Renal cortex interstitium (tissue), 15 donors: ENCODE measurements around the gene MX1. TPM values are rescaled to one million over a fixed set of nuclear protein-coding genes. Genes with fewer than 3 reads are reported as not detected.
A peak's percentile ranks its signal among the peaks of the same experiment; 100 is the strongest.

Source experiments
- DNase-seq, 11 donors: peaks; one replicate each; pipeline ENCODE4 v3.0.0-alpha.2; 2013; ENCODE audit warnings: low read depth in 9 of 11, low spot score in 4 of 11; ENCODE audit errors: extremely low read depth in 1 of 11
- long read RNA-seq, 16 experiments: transcript quantifications; one replicate each; lab custom pipeline, GENCODE V29; 2026
- polyA plus RNA-seq, 3 donors: library from polyadenylated mRNA; unstranded; fragments of 120-200 nt; gene quantifications; one replicate each; pipeline ENCODE4 v1.2.1, GENCODE V29; 2013; ENCODE audit not compliant: insufficient read length in 3 of 3

The MX1 gene, protein sequence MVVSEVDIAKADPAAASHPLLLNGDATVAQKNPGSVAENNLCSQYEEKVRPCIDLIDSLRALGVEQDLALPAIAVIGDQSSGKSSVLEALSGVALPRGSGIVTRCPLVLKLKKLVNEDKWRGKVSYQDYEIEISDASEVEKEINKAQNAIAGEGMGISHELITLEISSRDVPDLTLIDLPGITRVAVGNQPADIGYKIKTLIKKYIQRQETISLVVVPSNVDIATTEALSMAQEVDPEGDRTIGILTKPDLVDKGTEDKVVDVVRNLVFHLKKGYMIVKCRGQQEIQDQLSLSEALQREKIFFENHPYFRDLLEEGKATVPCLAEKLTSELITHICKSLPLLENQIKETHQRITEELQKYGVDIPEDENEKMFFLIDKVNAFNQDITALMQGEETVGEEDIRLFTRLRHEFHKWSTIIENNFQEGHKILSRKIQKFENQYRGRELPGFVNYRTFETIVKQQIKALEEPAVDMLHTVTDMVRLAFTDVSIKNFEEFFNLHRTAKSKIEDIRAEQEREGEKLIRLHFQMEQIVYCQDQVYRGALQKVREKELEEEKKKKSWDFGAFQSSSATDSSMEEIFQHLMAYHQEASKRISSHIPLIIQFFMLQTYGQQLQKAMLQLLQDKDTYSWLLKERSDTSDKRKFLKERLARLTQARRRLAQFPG
- polyA plus RNA-seq, result 10 to 100 TPM in 1 of 3 donors, 1 to 10 TPM in 2; 7.7 to 18.3 (median 7.9) TPM
- long read RNA-seq, donor 1, partial matches to known transcripts, result 0 of 1 reads
- long read RNA-seq, donor 1, other reads (novel, unspliced or antisense), result 0 of 1 reads
- long read RNA-seq, donor 2, result 0 reads
- long read RNA-seq, donor 3, result 0 reads
- long read RNA-seq, donor 4, result 0 reads
- long read RNA-seq, donor 5, partial matches to known transcripts, result 0 of 1 reads
- long read RNA-seq, donor 5, other reads (novel, unspliced or antisense), result 0 of 1 reads
- long read RNA-seq, donor 6, result 0 reads
- long read RNA-seq, donor 7, result 0 reads
- long read RNA-seq, donor 8, result 0 reads
- long read RNA-seq, donor 9, result 0 reads
- long read RNA-seq, donor 10, result 0 reads
- long read RNA-seq, donor 11, partial matches to known transcripts, result 0 of 1 reads
- long read RNA-seq, donor 11, other reads (novel, unspliced or antisense), result 0 of 1 reads
- long read RNA-seq, donor 12, partial matches to known transcripts, result 0 of 1 reads
- long read RNA-seq, donor 12, other reads (novel, unspliced or antisense), result 0 of 1 reads
- long read RNA-seq, donor 13, partial matches to known transcripts, result 0 of 1 reads
- long read RNA-seq, donor 13, other reads (novel, unspliced or antisense), result 0 of 1 reads
- long read RNA-seq, donor 14, result 0 reads
- long read RNA-seq, donor 15, result 0 reads
- long read RNA-seq, donor 16, partial matches to known transcripts, result 0 of 3 reads
- long read RNA-seq, donor 16, other reads (novel, unspliced or antisense), result 0 of 3 reads

- peak in 7 of 11 donors; percentile 20 to 49 (median 35) for DNase-seq
Measured at GRCh38 chr21:41425954-41426675, at the start of gene MX1. TSS of gene MX1 (plus strand) at chr21:41426239. CDS start at chr21:41432071, 5,832 bp downstream.

DNA sequence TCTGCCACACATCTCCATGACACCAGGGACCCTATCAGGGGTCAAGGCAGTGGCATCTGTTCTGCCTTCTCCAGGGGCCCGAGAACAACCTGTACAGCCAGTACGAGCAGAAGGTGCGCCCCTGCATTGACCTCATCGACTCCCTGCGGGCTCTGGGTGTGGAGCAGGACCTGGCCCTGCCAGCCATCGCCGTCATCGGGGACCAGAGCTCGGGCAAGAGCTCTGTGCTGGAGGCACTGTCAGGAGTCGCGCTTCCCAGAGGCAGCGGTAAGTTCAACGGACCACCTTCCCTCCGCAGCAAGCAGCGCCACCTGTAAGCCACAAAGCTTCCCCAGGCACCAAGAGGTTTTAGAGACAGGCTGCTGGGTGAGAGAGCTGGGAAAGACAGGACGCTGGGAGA is 48.3 kb upstream of the MX1 start:
- DNase-seq, result no peak

DNA sequence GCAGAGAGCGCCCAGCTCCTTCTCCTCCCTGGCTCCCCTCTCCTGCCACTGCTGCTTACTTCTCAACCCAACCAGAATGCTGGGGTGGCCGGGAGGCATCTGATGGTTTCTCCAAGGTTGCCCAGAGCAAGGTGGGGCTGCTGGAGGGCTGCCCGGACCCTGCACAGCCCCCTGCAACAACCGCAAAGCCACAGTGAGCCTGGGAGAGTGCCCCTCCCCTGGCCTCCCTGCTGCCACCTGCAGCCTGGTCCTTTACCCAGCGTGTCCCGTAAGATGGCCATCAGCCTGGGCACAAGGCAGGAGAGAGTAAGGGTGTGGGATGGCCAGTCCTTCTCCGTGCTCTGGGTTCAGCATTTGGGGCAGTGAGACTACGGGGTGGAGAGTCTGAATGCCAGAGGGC is 47.2 kb upstream of the MX1 start:
- no peak for DNase-seq

DNA sequence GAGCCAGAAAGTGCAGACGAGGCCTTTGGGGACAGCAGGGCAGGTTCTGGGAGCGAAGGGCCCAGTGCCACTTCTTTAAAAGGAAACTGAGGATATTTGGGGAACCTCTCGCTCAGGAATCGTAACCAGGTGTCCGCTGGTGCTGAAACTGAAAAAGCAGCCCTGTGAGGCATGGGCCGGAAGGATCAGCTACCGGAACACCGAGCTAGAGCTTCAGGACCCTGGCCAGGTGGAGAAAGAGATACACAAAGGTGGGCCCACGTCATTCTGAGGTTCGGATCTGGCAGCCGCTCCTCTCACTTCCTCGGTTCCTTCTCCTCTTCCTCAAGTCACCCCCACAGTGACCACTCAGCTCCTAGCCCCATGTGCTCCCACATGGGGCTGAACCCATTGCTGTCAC is 46.1 kb upstream of the MX1 start:
- DNase-seq, result no peak

GRCh38 chr21:41381731-41382130 is 44.3 kb upstream of the MX1 start:
- no peak for DNase-seq

DNA sequence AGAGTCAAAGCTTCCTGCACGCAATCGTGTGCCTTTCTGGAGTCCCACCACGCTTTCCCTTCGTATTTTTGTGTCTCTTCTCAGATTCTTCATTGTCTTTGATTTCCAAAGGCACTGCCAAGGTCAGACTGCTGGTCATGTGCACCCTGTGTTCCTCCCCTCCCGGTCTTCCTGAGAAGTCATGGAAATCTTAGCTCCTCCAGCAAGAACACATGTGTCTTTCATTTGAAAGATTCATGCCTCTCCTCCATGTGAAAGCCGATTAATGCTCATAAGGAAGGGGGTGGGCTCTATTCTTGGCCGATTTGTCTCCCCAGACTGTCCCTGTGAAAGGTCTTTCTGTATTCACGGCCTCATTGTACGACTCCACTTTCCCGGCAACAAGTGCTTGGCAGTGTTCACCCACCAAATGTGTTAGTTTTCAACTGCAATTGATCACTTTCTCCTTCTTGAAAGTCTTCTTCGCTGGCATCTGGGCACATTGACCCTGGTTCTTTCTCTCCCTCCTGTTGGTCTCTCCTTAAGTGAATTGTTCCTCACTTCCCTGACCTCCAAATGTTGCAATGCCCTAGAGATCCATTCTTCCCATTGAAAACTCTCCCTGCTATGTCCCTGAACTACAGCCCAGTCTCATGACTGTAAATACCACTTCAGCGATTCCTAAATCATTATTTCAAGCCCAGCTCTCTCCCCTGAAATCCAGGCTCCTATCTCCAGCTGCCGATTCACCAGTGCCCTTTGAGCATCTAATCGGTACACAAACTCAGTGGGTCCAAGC is 38.8 kb upstream of the MX1 start:
- DNase-seq, result no peak

- no peak for DNase-seq
Measured at GRCh38 chr21:41387824-41388223, 38.2 kb upstream of the MX1 start.

- DNase-seq, result no peak
Measured at GRCh38 chr21:41388259-41388658, 37.8 kb upstream of the MX1 start.

GRCh38 chr21:41390043-41390639 is 35.9 kb upstream of the MX1 start:
- DNase-seq, result no peak

- DNase-seq, result no peak
Measured at GRCh38 chr21:41393876-41394465, 32.1 kb upstream of the MX1 start.

- peak in 3 of 11 donors; percentile 7 to 19 (median 15) for DNase-seq
Measured at GRCh38 chr21:41396558-41397075, 29.4 kb upstream of the MX1 start.

DNA sequence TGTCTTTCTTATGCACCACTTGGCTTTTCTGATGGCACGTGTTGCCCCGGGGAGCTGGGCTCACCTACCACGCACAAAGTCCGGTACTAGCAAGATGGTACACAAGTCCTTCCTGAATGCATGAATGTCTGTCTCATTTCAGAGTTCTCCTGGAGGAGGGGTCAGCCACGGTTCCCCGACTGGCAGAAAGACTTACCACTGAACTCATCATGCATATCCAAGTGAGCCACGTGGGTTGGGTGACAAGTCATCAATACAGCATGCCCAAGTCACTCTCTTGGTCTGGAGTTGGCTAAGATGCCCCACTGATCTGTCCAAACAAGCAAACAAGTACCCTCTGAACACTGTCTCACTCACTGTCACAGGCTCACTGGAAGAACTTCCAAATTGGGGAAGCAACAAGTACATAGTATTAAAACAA is 28.6 kb upstream of the MX1 start:
- DNase-seq, result no peak

DNA sequence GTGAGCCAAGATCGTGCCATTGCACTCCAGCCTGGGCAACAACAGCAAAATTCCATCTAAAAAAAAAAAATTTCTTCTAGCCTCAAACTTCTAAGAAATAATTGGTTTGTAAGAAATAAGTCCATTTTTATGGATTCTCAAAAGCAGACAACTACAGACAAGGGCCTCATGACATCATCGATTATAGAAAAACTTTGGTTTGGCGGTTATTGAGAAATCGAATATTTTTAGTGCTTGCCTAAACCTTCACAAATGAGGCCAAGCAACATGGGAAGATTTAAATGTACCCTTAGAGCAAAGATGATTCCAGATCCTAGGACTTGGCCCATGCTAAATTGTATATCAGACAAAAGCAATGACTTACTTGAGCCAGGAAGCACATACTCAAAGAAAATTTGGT is 27.8 kb upstream of the MX1 start:
- no peak for DNase-seq

GRCh38 chr21:41398831-41399230 is 27.2 kb upstream of the MX1 start:
- no peak for DNase-seq

GRCh38 chr21:41399246-41399800 is 26.7 kb upstream of the MX1 start:
- no peak for DNase-seq

- DNase-seq, result no peak
Measured at GRCh38 chr21:41402231-41402630, 23.8 kb upstream of the MX1 start.
